ENCODE results near the gene DAPK2.
"Not testable (repeated sequence)": the region's sequence is repeated elsewhere in the genome, so short reads cannot be mapped to it uniquely, and the experiment has no call there.

Gene DAPK2

DNA sequence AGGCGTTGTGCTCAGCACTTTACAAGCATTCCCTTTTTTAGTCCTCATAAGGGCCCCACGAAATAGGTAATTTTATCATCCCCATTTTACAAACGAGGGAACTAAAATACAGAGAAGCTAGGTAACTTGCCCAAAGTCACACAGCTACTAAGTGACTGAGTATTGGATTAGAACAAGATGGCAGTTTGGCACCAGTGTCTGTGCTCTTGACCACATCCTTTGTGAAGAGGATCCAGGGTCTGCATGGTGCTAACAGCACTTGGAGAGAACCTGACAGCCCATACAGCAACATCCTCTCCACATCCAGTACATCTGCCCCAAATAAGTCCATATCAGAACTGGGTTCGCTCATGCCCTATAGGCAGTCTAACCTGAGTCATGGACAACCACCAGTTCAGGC, 21.8 kb upstream of the DAPK2 start:
- no peaks in the 10 kb centered on the region for H4K20me1 ChIP-seq (ENCODE audit: insufficient read depth)
- H3K4me2 ChIP-seq = peak overlapping the region; percentile 7; the same call in 1 of the 2 replicates
- H3K79me2 ChIP-seq (ENCODE audit: insufficient read depth, low read depth) = no peaks in the 10 kb centered on the region
- no peak overlapping the region for H3K9ac ChIP-seq
- TF ChIP-seq, protein P1, sequence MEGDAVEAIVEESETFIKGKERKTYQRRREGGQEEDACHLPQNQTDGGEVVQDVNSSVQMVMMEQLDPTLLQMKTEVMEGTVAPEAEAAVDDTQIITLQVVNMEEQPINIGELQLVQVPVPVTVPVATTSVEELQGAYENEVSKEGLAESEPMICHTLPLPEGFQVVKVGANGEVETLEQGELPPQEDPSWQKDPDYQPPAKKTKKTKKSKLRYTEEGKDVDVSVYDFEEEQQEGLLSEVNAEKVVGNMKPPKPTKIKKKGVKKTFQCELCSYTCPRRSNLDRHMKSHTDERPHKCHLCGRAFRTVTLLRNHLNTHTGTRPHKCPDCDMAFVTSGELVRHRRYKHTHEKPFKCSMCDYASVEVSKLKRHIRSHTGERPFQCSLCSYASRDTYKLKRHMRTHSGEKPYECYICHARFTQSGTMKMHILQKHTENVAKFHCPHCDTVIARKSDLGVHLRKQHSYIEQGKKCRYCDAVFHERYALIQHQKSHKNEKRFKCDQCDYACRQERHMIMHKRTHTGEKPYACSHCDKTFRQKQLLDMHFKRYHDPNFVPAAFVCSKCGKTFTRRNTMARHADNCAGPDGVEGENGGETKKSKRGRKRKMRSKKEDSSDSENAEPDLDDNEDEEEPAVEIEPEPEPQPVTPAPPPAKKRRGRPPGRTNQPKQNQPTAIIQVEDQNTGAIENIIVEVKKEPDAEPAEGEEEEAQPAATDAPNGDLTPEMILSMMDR (conservative IDR thresholded peaks at IDR 0.05; ENCODE audit: low read depth, low read length) = no peak
- peaks cover 3% of the 10 kb centered on the region for H3K4me1 ChIP-seq (ENCODE audit: low read depth, poor library complexity, severe bottlenecking)
- H3K36me3 ChIP-seq (ENCODE audit: insufficient read depth) = no peaks in the 10 kb centered on the region
- H3K27ac ChIP-seq = no peak overlapping the region
- no peaks in the 10 kb centered on the region for H3K27me3 ChIP-seq (ENCODE audit: insufficient read depth, low read depth)
- H3K4me3 ChIP-seq (IDR thresholded peaks at IDR 0.05; ENCODE audit: insufficient read depth, low read depth, low read length) = no peak overlapping the region
- H2AFZ ChIP-seq (ENCODE audit: low read depth) = no peak overlapping the region

DNA sequence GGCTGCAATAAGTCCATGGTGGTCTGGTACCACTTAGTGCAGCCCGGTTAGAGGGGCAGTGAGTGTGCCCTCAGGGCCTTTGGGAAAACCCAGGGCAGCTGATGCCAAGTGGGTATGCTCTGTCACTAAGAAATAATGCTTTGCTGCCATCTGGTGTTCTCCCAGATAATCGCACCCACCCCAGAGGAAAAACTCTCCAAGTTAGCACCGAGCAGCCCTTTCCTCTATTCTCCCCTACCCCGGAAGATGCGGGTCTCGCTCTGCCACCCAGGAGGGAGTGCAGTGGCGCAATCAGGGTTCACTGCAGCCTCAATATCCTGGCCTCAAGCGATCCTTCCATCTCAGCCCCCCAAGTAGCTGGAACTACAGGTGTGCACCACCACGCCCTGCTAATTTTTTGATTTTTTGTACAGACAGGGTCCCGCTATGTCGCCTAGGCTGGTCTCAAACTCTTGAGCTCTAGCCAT, 21.3 kb upstream of the DAPK2 start:
- Histone ChIP-seq H3K4me1 (ENCODE audit: low read depth, poor library complexity, severe bottlenecking) (peaks cover 3% of the 10 kb centered on the region), H3K27me3 (ENCODE audit: insufficient read depth, low read depth) (no peaks in the 10 kb centered on the region), H3K9ac (no peak overlapping the region), H3K27ac (no peak overlapping the region), H2AFZ (ENCODE audit: low read depth) (no peak overlapping the region), H4K20me1 (ENCODE audit: insufficient read depth) (no peaks in the 10 kb centered on the region), H3K36me3 (ENCODE audit: insufficient read depth) (no peaks in the 10 kb centered on the region), H3K79me2 (ENCODE audit: insufficient read depth, low read depth) (no peaks in the 10 kb centered on the region), H3K4me3 (IDR thresholded peaks at IDR 0.05; ENCODE audit: insufficient read depth, low read depth, low read length) (no peak overlapping the region), H3K4me2 (peak overlapping the region; percentile 7; the same call in 1 of the 2 replicates)
- TF ChIP-seq, protein P1 (conservative IDR thresholded peaks at IDR 0.05; ENCODE audit: low read depth, low read length) = peak; percentile 66

DNA sequence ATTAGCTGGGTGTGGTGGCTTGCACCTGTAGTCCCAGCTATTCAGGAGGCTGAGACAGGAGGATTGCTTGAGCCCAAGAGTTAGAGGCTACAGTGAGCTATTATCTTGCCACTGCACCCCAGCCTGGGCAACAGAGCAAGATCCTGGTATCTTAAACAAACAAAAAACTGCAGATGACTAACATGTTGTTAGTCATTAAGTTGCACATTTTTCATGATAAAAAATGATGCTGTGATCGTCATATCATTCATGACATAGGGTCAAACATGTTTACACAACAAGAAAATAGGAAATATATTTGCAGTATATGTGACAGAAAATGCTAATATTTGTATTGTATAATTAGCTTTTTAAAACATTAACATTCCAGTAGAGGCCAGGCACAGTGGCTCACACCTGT, 20.2 kb upstream of the DAPK2 start:
- Histone ChIP-seq H3K27ac (no peak overlapping the region), H3K4me2 (no peak overlapping the region), H3K36me3 (ENCODE audit: insufficient read depth) (no peaks in the 10 kb centered on the region), H2AFZ (ENCODE audit: low read depth) (no peak overlapping the region), H3K9ac (no peak overlapping the region), H3K27me3 (ENCODE audit: insufficient read depth, low read depth) (no peaks in the 10 kb centered on the region), H3K79me2 (ENCODE audit: insufficient read depth, low read depth) (no peaks in the 10 kb centered on the region), H3K4me1 (ENCODE audit: low read depth, poor library complexity, severe bottlenecking) (peaks cover 3% of the 10 kb centered on the region), H4K20me1 (ENCODE audit: insufficient read depth) (no peaks in the 10 kb centered on the region), H3K4me3 (IDR thresholded peaks at IDR 0.05; ENCODE audit: insufficient read depth, low read depth, low read length) (no peak overlapping the region)
- TF ChIP-seq, protein P1 (conservative IDR thresholded peaks at IDR 0.05; ENCODE audit: low read depth, low read length) = no peak

DNA sequence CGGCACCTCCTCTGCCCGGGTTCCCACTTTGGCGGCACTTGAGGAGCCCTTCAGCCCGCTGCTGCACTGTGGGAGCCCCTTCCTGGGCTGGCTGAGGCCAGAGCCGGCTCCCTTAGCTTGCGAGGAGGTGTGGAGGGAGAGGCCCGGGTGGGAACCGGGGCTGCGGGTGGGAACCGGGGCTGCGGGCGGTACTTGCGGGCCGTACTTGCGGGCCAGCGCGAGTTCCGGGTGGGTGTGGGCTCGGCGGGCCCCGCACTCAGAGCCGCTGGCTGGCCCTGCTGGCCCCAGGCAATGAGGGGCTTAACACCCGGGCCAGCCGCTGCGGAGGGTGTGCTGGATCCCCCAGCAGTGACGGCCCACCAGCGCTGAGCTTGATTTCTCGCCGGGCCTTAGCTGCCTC, 14.4 kb upstream of the DAPK2 start:
- no peak overlapping the region for H3K4me2 ChIP-seq
- TF ChIP-seq, protein P1 (conservative IDR thresholded peaks at IDR 0.05; ENCODE audit: low read depth, low read length) = no peak
- no peak overlapping the region for H3K4me3 ChIP-seq (IDR thresholded peaks at IDR 0.05; ENCODE audit: insufficient read depth, low read depth, low read length)
- H4K20me1 ChIP-seq (ENCODE audit: insufficient read depth) = no peaks in the 10 kb centered on the region
- H3K27ac ChIP-seq = no peak overlapping the region
- no peaks in the 10 kb centered on the region for H3K36me3 ChIP-seq (ENCODE audit: insufficient read depth)
- H3K4me1 ChIP-seq (ENCODE audit: low read depth, poor library complexity, severe bottlenecking) = no peaks in the 10 kb centered on the region
- H3K9ac ChIP-seq = no peak overlapping the region
- no peaks in the 10 kb centered on the region for H3K79me2 ChIP-seq (ENCODE audit: insufficient read depth, low read depth)
- no peak overlapping the region for H2AFZ ChIP-seq (ENCODE audit: low read depth)
- no peaks in the 10 kb centered on the region for H3K27me3 ChIP-seq (ENCODE audit: insufficient read depth, low read depth)

DNA sequence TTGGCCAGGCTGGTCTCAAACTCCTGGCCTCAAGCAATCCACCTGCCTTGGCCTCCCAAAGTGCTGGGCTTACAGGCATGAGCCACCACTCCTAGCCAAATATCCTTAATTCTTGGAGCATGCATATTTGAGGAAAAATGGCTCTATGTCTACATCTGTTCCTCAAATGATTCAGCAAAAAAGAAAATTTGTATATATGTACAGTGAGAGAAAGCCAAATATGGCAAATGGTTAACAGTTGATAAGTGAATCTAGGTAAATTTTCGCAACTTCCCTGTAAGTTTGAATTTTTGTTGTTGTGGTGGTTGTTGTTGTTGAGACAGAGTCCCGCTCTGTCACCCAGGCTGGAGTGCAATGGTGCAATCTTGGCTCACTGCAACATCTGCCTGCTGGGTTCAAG, 12.8 kb upstream of the DAPK2 start:
- not testable (repeated sequence) for H3K9ac ChIP-seq; H3K27ac ChIP-seq; H3K4me2 ChIP-seq; H4K20me1 ChIP-seq (ENCODE audit: insufficient read depth); H3K4me1 ChIP-seq (ENCODE audit: low read depth, poor library complexity, severe bottlenecking); H3K27me3 ChIP-seq (ENCODE audit: insufficient read depth, low read depth); H3K36me3 ChIP-seq (ENCODE audit: insufficient read depth); H3K4me3 ChIP-seq (IDR thresholded peaks at IDR 0.05; ENCODE audit: insufficient read depth, low read depth, low read length); H2AFZ ChIP-seq (ENCODE audit: low read depth); H3K79me2 ChIP-seq (ENCODE audit: insufficient read depth, low read depth)

All from KMS-11 (cell line).